Activated T-helper 1 cell treated with Interleukin-2 at 50 U/mL for 16 hours (primary cell): ENCODE measurements around the gene DDAH1.

Experiments used
- DNase-seq: peaks from one replicate; pipeline ENCODE4 v3.0.0-alpha.2; 2020; ENCODE audit warnings: low read depth

The DDAH1 gene

DNA sequence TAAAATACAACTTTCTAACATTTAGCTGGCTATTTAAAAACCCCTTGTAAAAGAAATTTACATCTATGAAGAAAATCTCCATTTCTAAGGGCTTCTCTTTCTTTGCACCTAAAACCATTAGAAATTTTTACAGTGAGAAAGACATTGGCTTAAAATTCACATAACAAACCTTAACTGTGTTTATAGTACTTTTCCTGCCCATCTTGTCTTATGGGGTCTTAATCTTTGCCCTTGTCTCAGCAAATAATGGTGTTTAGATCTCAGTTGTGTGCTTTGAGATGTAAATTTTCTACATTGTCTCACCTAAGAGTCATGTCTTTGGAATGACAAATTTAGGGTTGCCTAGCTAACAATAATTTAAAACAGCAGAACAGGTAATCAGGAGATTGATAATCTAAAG is 71.5 kb downstream of the DDAH1 start:
- DNase-seq = no peak

DNA sequence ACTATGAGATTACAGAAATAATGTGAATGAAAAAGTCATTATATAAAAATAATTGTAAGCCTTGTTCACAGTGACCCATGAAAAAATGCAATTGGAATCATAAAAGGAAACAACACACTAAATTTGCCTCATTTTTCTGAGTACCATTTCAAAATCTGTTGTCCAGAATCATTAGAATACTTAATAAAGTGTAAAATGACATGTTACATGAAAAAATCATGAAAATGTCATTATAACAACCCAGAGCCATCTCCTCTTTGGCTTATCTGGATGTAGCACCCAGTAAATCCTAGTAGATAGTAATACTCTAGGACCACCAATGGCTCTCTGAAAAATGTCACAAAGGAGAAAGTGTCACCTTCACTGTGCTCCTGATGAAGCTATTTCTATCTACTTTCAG is 76.5 kb downstream of the DDAH1 start:
- DNase-seq = no peak

DNA sequence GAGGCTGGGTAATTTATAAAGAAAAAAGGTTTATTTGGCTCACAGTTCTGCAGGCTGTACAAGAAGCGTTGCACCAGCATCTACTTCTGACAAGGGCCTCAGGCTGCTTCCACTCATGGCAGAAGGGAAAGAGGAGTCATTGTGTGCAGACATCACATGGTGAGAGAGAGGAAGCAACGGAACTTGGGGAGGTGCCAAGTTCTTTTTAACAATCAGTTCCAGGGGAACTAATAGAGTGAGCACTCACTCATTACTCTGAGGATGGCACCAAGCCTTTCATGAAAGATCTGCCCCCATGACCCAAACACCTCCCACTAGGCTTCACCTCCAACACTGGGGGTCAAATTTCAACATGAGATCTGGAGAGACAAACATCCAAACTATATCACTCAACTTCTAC is 77.2 kb downstream of the DDAH1 start:
- DNase-seq = no peak

DNA sequence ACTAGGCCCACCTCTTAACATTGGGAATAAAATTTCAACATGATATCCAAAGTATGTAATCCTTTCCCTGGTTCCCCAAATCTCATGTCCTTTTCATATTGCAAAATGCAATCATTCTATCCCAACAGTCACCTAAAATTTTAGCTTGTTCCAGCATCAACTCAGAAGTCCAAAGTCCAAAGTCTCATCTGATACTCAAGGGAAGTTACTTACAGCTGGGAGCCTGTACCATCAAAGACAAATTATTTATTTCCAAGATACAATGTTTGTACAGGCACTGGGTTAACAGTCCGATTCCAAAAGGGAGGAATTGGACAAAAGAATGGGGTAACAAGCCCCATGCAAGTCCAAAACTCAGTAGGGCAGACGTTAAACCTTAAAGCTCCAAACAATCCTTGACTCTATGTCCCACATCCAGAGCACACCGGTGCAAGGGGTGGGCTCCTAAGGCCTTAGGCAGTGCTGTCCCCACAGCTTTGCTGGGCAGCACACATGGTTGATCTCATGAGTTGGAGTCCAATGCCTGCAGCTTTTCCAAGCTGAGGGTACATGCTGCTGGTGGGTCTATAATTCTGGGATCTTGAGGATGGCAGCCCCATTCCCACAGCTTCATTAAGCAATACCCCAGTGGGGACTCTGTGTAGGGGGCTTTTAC is 78.8 kb downstream of the DDAH1 start:
- DNase-seq = no peak

DNA sequence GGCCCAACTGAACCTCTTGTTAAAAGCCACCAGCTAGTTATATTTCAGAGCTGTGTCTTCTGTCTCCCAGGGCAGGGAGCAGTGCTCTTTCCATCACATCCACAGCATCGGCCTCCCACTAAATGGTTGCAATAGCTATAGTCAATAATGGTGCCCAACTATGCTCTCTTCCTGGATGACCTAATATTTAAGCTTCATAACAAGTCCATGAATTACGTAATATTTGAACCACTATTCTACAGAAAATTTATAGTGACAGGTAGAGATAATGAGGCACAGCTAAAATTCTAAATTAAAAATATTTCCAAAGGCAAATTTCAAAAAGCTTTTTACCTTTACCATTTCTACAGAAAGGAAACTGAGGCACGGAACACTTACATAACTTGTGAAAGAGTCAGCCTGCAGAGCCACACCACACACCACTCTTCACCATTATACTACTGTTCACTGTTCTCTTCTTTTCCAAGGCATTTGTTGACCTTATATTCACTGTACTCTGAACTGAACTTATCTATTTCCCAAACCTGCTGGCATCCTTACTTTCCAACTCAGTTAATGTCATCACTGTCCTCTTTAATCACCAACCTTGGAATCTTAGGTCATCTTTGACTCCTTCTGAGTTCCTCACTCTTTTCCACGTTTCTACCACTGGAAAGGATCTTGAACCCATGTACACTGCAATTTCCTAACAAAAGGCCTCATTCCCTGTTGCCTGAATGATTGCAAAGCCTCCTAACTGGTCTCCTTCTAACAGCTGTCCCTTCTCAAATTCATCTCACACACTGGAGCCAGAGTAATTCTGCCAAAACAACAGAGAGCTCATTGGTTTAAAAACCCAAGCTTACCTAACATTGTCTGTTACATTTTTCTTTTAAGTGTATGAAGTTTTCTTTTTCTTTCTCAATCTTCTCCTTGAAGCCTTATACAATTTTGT is 85.5 kb downstream of the DDAH1 start:
- no peak for DNase-seq

DNA sequence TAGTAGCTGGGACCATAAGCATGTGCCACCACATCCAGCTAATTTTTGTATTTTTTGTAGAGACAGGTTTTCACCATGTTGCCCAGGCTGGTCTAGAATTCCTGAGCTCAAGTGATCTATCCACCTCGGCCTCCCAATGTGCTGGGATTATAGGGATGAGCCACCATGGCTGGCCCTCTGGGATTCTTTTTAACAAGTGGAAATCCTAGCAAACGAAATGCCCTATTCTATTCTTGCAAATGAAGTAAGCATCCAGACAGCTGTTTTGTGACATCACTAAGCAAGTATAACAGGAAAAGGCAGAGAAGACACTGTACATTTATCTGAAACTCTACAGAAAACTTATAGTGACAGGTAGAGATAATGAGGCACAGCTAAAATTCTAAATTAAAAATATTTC is 86.4 kb downstream of the DDAH1 start:
- no peak for DNase-seq

DNA sequence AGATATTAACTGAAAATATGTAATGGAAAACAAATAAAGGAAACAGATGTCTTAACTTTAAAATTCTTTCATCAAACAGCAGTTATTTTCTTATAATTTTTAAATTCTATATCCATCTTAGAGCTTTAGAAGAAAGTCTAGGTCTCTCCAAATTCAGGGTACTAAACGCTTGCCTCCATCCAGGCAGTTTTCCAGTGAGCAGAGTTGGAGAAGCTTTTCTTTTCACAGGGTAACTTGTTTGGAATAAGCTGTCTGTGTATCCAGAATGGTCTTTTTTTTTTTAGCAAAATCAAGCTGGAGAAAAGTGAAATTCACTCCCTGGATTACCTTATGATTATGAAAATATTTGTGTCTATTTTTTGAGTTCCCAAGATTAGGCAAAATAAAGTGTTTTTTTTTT is 88.6 kb downstream of the DDAH1 start:
- no peak for DNase-seq

DNA sequence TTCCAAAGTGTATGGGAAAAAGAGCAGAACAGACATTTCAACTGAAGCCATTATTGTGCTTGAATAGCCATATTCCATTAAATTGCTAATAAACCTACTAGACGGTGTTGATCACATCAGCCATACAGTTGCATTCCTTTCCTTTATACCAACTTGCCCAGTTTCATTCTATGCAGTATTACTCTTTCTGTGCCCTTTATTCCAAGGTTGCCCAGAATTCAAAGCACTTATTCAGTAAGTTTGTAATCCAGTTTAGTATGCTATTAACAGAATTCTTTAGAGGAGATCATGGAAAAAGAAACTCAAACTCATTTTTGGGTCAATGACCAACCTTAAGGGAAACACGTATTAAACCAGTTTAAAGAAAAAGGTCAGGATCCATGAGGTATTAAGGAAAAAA is 89.5 kb downstream of the DDAH1 start:
- DNase-seq = no peak

DNA sequence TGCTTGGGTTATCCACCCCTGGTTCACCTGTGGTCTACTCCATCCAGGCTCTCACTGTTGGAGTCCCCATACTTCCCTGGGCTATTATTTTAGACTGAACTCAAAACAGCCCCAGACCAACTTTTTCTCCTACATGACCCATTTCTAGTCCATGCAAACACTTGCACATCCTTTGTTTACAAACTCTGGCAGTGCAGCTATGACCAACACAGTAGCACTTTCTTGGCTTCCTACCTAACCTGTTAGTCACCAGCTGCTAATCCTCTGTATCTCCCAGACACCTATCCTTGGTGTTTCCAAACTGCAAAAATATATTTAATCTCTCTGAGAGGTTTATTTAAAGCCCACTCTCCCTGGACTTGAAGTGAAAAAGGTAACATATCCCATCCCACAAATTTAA is 90.8 kb downstream of the DDAH1 start:
- DNase-seq = no peak

DNA sequence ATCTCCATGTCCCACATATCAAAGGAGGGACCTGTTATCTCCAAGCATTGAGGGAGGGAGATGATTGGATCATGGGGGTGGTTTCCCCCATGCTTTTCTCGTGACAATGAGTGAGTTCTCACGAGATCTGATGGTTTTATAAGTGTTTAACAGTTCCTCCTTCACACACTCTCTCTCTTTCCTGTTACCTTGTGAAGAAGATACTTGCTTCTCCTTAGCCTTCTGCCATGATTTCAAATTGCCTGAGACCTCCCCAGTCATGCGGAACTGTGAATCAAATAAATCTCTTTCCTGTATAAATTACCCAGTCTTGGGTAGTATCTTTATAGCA is 91.6 kb downstream of the DDAH1 start:
- no peak for DNase-seq

DNA sequence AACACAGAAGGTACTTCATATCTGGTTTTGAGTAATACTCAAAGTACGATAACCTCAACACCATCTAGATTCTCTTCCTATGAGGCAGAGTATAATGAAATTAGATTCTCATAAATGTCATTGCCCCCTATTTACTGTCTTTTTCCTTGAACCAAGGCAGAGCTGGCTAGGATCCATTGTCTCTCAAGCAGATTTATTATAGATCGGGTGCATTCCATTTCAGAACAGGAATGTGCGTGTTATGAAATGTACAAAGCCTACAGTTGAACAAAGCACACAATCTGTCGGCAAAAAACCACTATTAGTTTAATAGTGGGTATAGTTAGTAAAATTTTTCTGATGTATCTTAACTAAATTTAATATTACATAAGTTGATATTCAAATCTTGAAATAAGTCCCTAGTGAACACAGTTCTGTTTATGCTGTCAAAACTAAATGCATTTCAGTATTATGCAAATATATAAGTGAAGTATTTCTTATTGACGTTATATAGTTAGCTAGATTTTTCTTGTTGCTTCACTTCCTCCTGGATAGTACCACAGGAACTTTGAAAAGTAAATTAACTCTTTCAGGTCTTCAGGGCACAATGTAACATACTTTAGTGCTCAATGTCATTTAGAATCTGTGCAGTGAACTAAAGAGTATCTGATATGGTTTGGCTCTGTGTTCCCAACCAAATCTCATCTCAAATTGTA is 92.1 kb downstream of the DDAH1 start:
- DNase-seq = no peak

DNA sequence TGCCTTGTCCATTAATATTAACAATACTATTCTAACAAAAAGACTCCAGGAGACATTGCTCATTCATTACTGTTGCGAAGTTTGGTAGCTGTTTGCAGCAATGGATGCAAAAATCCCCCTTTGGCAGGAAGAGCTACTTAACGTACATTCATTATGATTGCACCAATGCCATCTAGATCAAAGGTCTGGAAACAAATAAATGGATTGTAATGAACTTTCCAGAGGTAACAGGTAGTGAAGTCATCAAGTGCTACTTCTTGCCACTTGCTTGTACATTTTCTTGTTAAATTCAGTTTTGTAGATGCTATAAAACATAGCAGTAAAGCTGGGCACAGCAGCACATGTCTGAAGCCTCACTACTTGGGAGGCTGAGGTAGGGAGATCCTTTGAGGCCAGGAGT is 93.9 kb downstream of the DDAH1 start:
- DNase-seq = no peak

DNA sequence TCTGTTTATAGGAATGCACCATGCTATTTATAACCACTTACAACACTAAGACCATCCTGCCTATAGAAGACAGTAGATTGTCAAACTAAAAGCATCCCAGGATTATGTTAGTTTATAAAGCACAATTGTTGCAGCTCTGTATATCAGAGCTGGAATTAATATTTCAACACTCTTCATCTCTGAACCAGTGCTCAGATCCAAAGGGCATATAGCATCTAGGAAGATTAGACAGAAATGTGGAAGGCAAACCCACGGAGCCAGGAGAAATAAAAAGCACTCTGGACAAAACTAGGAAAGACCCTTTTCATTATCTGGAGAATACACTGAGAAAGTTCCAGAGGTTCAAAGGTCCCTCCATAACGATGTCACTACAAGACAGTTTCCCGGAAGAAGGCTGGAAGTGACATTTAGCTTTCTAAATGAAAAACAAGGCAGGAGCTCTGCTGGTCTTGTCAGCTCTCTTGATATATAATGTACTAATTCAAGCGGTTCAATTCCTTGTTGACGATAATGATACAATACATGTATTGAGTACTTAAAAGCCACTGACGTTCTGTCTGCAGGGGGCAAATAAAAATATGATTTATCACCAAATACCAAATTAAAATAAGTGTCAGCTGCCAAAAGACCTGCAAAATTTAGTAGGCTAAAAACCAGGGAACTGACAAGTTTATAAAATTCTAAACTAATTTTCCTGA is 96.7 kb downstream of the DDAH1 start:
- no peak for DNase-seq

DNA sequence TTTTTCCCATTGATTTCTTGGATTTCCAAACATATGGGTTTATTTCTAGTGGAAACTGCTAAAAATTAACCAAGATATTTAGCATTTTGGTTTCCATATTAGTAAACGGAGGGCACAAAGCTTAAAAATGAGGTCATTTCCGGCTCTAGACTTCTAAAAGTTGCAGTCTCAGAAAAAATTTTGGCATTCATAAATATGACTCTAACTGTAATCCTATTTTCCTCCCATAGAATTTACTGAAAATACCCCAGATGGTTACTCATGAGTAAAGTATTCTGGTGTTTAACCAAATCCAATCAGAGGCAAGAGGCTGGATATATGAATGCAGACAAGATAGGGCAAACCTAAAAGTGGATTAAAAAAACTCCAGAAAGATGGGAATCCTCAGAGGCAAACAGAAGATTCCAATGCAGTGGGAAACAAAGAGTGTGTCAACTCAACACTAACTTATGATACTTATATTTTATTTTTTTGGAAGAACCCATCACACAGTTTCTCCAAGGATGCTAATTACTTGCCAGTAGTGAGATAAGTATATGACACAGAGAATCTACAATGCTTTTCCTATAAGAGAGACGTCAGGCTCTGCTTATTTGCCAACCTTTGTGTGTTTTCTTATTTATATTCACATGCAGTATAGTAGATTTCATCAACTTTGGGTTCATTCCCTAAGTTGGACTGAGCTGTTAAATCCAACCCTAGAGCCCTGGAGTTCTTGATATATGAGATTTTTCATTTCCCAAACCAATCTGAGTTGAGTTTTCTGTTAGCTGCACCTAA is 98.4 kb downstream of the DDAH1 start:
- DNase-seq = no peak

DNA sequence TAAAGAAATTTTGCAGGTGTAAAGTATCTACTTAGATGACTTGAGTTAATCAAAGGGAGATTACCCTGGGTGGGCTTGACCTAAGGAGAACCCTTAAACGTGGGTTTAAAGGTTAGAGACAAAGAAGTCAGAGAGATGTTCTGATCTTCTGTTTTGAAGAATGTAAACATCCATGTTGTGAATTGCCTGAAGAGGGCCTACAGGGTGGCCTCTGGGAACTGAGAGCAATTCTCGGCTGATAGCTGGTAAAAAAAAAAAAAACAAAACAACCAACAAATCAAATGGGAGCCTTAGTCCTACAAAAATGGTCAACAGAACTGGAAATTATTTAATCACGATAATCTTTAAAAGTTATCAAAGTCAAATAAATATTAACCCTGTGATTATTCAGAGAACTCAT is 99.1 kb downstream of the DDAH1 start:
- DNase-seq = no peak

DNA sequence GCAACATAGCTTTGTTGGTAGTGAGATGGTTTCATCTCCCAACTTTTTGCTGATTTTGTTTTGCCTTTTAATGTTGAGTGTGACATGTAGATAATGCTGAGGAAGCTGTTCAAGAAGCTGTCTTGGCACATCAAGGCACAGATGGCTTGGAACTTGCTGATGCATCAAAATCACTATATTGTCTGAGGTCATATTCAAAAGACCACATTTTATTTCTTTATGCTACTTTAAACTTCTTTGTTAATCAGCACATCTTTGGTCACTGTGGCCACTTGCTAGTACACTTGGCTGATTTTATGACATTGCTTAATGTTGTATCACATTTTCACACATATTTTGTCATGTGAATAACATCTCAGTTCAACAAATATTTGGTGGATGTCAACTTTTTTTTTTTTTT is 101.4 kb downstream of the DDAH1 start:
- no peak for DNase-seq

DNA sequence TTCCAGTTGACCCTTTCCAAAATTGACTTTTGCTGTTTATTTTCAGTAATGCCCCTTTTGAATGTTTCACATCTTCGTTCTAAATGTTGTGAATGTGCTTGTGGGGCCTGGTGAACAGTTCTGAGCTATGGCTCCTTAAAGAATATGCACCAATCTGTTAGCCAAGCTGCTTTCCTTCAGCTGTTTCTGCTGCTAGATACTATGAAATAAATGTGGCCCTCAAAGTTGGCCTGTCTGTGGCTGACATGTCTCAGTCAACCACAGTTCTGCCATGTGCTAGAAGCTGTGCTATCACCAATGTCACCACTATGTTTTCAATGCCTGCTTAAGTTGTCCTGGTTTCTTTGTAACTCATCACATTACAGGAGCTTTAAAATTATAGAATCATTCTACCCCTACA is 101.9 kb downstream of the DDAH1 start:
- no peak for DNase-seq

DNA sequence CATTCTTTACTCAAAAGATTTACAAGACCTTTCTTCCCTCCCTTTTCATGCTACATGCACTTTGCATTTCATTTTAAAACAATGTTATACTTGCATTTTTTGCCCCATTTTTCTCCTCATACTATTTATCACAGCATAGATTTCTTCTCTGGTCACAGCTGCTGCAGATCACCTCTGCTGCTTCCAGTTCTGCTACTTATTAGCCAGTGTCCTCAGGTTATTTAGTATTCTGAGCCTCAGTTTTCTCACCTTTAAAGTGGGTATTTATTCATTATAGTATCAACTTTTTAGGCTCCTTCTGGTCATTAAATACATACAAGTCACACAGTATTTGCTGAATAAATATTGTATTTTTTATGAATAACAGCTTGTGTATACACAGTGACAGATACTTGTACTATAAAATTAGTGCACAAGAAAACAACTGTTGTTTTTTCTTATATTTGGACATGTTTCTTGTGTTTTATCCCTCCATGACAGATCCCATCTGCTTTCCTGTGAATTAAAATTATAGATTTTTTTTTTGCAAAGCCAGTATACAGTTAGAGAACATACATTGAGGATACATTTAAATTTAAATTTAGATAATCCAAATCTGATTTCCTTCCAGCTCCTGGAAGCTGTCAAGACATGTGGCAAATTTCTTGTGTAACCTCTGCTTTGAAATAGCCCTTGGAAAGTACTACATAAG is 103.2 kb downstream of the DDAH1 start:
- no peak for DNase-seq

DNA sequence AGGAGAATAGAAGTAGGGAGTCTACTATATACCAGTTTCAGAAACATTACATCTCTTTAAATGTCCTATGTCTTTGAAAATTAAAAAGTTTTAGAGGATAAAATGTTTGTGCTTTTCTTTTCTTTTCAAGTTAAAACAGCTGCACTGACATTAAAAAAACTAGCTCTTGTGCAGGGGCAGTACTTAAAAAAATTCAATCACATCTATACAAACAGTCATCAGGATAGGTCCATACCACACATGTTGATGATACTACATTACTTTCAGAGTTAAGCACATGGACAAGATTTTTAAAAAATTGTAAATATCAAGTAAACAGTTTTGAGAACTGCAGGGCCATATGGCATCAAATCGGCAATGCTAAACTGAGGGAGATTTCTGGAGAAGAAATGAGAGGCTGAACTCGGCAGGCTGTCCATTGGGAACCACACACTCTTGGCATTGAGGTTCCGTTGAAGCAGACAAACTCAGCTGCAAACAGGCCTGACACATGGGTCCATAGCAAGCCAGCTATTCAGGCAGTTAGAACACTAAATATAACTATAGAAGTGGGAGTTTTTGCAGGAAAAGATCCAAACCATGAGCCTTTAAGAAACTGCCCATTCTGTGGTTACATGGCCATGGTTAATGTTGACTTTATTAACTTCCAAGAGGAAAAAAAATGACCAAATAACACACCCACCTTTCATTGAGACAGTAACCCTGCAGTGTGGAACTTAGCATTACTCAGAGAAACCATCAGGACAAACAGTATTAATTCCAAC is 104.0 kb downstream of the DDAH1 start:
- DNase-seq = no peak
